ENCODE data around the gene GPR162. TPM values are rescaled to one million over a fixed set of nuclear protein-coding genes. Genes with fewer than 3 reads are reported as not detected.
A peak's percentile ranks its signal among the peaks of the same experiment; 100 is the strongest.

The GPR162 gene
- total and polyA plus RNA-seq, 3 experiments from 2014 or later, result 0.11 TPM; not detected in 2

GRCh38 chr12:6788972-6789924 is 32.4 kb upstream of the GPR162 start, which contains the start of gene CD4:
CD4 (plus strand) TSS chr12:6789528; CDS start chr12:6800139, 10,611 bp downstream.
- no peaks in the 10 kb centered on the region for H3K36me3 ChIP-seq (ENCODE audit: insufficient read depth, low read length)
- peak within 1 kb of the TSS; percentile 86 for H3K4me3 ChIP-seq (ENCODE audit: low read length)
- no peaks in the 10 kb centered on the region for H3K9me3 ChIP-seq (ENCODE audit: low read length)
- peak within 1 kb of the TSS in 1 of 7 donors; percentile 7 for H3K4me3 Mint-ChIP-seq
- H3K27me3 Mint-ChIP-seq, result peaks cover 3 to 5% of the 10 kb centered on the region in 2 donors
- peak within 1 kb of the TSS in 1 of 8 donors; percentile 38 for H3K27ac Mint-ChIP-seq
- CTCF ChIA-PET, result no interaction called here
- POLR2A ChIA-PET, result no interaction called here
- no peaks in the 10 kb centered on the region for H3K27me3 ChIP-seq (ENCODE audit: insufficient read depth, low read length, poor library complexity, severe bottlenecking)
- no peak for DNase-seq
- peaks cover 52% of the 10 kb centered on the region for H3K4me1 ChIP-seq (ENCODE audit: insufficient read depth, low read length)
- peaks cover 17 to 28% (median 21%) of the 10 kb centered on the region in 3 donors for H3K4me1 Mint-ChIP-seq
- H3K9me3 Mint-ChIP-seq, result no peaks in the 10 kb centered on the region
- H3K27ac ChIP-seq (ENCODE audit: low read depth, low read length), result no peak within 1 kb of the TSS
- H3K36me3 Mint-ChIP-seq, result no peaks in the 10 kb centered on the region

- DNase-seq, result no peak
- Mint-ChIP-seq H3K27me3 (peaks cover 3 to 13% of the 10 kb centered on the region in 2 donors), H3K4me1 (peaks cover 17 to 28% (median 21%) of the 10 kb centered on the region in 3 donors), H3K9me3 (no peaks in the 10 kb centered on the region), H3K36me3 (no peaks in the 10 kb centered on the region), H3K4me3 (no peak overlapping the region), H3K27ac (peak overlapping the region in 1 of 8 donors; percentile 71)
- Histone ChIP-seq H3K27ac (ENCODE audit: low read depth, low read length) (no peak overlapping the region), H3K4me1 (ENCODE audit: insufficient read depth, low read length) (peaks cover 38% of the 10 kb centered on the region), H3K36me3 (ENCODE audit: insufficient read depth, low read length) (peaks cover under 1% of the 10 kb centered on the region), H3K9me3 (ENCODE audit: low read length) (no peaks in the 10 kb centered on the region), H3K4me3 (ENCODE audit: low read length) (peak overlapping the region; percentile 86), H3K27me3 (ENCODE audit: insufficient read depth, low read length, poor library complexity, severe bottlenecking) (no peaks in the 10 kb centered on the region)
- ChIA-PET POLR2A (no interaction called here), CTCF (interaction anchor here (1.6 to 2.5 kb wide), 2 partner anchors 9 to 12 kb away, joined by 4 to 11 read pairs; no protein-coding TSS in a partner anchor)
Measured at GRCh38 chr12:6790496-6791150, 31.0 kb upstream of the GPR162 start.

GRCh38 chr12:6791931-6792520 is 29.6 kb upstream of the GPR162 start:
- Histone ChIP-seq H3K4me3 (ENCODE audit: low read length) (peak overlapping the region; percentile 42), H3K27ac (ENCODE audit: low read depth, low read length) (no peak overlapping the region), H3K4me1 (ENCODE audit: insufficient read depth, low read length) (peaks cover 25% of the 10 kb centered on the region), H3K9me3 (ENCODE audit: low read length) (no peaks in the 10 kb centered on the region), H3K36me3 (ENCODE audit: insufficient read depth, low read length) (peaks cover 3% of the 10 kb centered on the region), H3K27me3 (ENCODE audit: insufficient read depth, low read length, poor library complexity, severe bottlenecking) (no peaks in the 10 kb centered on the region)
- CTCF ChIA-PET, result interaction anchor here (1.0 to 2.5 kb wide), 5 partner anchors 10 to 38 kb away, joined by 4 to 11 read pairs (median 4); no protein-coding TSS in a partner anchor
- H3K9me3 Mint-ChIP-seq, result no peaks in the 10 kb centered on the region
- peak overlapping the region in 1 of 8 donors; percentile 85 for H3K27ac Mint-ChIP-seq
- peaks cover 11 to 19% (median 12%) of the 10 kb centered on the region in 3 donors for H3K4me1 Mint-ChIP-seq
- H3K36me3 Mint-ChIP-seq, result no peaks in the 10 kb centered on the region
- no peak for DNase-seq
- peaks cover 7 to 26% of the 10 kb centered on the region in 2 donors for H3K27me3 Mint-ChIP-seq
- no peak overlapping the region for H3K4me3 Mint-ChIP-seq
- POLR2A ChIA-PET, result interaction anchor here (1.4 kb wide), 1 partner anchor 39 kb away, joined by 3 read pairs; the partner anchor contains the start of gene MLF2

GRCh38 chr12:6792522-6793201 is 29.0 kb upstream of the GPR162 start:
- H3K4me3 Mint-ChIP-seq, result peak overlapping the region in 1 of 7 donors; percentile 68
- Histone ChIP-seq H3K27me3 (ENCODE audit: insufficient read depth, low read length, poor library complexity, severe bottlenecking) (no peaks in the 10 kb centered on the region), H3K36me3 (ENCODE audit: insufficient read depth, low read length) (peaks cover 3% of the 10 kb centered on the region), H3K4me3 (ENCODE audit: low read length) (peak overlapping the region; percentile 42), H3K9me3 (ENCODE audit: low read length) (no peaks in the 10 kb centered on the region), H3K4me1 (ENCODE audit: insufficient read depth, low read length) (peaks cover 19% of the 10 kb centered on the region), H3K27ac (ENCODE audit: low read depth, low read length) (no peak overlapping the region)
- peak overlapping the region in 1 of 8 donors; percentile 44 for H3K27ac Mint-ChIP-seq
- DNase-seq, result peak in 1 of 5 donors; percentile 63
- peaks cover 9 to 26% of the 10 kb centered on the region in 2 donors for H3K27me3 Mint-ChIP-seq
- no peaks in the 10 kb centered on the region for H3K36me3 Mint-ChIP-seq
- ChIA-PET POLR2A (interaction anchor here (0.6 to 1.4 kb wide), 2 partner anchors 40 to 120 kb away, joined by 3 to 6 read pairs; partner anchors contain the start of gene MLF2), CTCF (interaction anchor here (1.0 to 2.5 kb wide), 8 partner anchors 11 to 58 kb away, joined by 3 to 11 read pairs (median 4); no protein-coding TSS in a partner anchor)
- H3K9me3 Mint-ChIP-seq, result no peaks in the 10 kb centered on the region
- peaks cover 10 to 18% (median 11%) of the 10 kb centered on the region in 3 donors for H3K4me1 Mint-ChIP-seq

- no peaks in the 10 kb centered on the region for H3K36me3 Mint-ChIP-seq
- CTCF ChIA-PET, result no interaction called here
- POLR2A ChIA-PET, result interaction anchor here (0.6 to 0.7 kb wide), 2 partner anchors 30 to 407 kb away, joined by 5 to 8 read pairs; no protein-coding TSS in a partner anchor
Measured at GRCh38 chr12:6795088-6795487, 26.5 kb upstream of the GPR162 start.

GRCh38 chr12:6796576-6796975 is 25.0 kb upstream of the GPR162 start:
- DNase-seq, result no peak
- H3K4me3 Mint-ChIP-seq, result no peak overlapping the region
- Histone ChIP-seq H3K27me3 (ENCODE audit: insufficient read depth, low read length, poor library complexity, severe bottlenecking) (no peaks in the 10 kb centered on the region), H3K36me3 (ENCODE audit: insufficient read depth, low read length) (peaks cover 3% of the 10 kb centered on the region), H3K9me3 (ENCODE audit: low read length) (no peaks in the 10 kb centered on the region), H3K4me1 (ENCODE audit: insufficient read depth, low read length) (peaks cover 7% of the 10 kb centered on the region), H3K4me3 (ENCODE audit: low read length) (no peak overlapping the region), H3K27ac (ENCODE audit: low read depth, low read length) (no peak overlapping the region)
- peaks cover 19 to 26% of the 10 kb centered on the region in 2 donors for H3K27me3 Mint-ChIP-seq
- ChIA-PET POLR2A (no interaction called here), CTCF (interaction anchor here (1.3 kb wide), 1 partner anchor 38 kb away, joined by 4 read pairs; no protein-coding TSS in a partner anchor)
- no peaks in the 10 kb centered on the region for H3K36me3 Mint-ChIP-seq
- peaks cover 10 to 18% (median 11%) of the 10 kb centered on the region in 3 donors for H3K4me1 Mint-ChIP-seq
- no peaks in the 10 kb centered on the region for H3K9me3 Mint-ChIP-seq
- peak overlapping the region in 2 of 8 donors; percentile 17 to 33 for H3K27ac Mint-ChIP-seq

More at GRCh38 chr12:6795088-6795487, 26.5 kb upstream of the GPR162 start:
- Histone ChIP-seq H3K27me3 (ENCODE audit: insufficient read depth, low read length, poor library complexity, severe bottlenecking) (no peaks in the 10 kb centered on the region), H3K4me1 (ENCODE audit: insufficient read depth, low read length) (peaks cover 9% of the 10 kb centered on the region), H3K27ac (ENCODE audit: low read depth, low read length) (no peak overlapping the region), H3K4me3 (ENCODE audit: low read length) (no peak overlapping the region), H3K36me3 (ENCODE audit: insufficient read depth, low read length) (peaks cover 3% of the 10 kb centered on the region), H3K9me3 (ENCODE audit: low read length) (no peaks in the 10 kb centered on the region)
- peaks cover 18 to 26% of the 10 kb centered on the region in 2 donors for H3K27me3 Mint-ChIP-seq
- no peak overlapping the region for H3K27ac Mint-ChIP-seq
- DNase-seq, result no peak
- peaks cover 10 to 18% (median 11%) of the 10 kb centered on the region in 3 donors for H3K4me1 Mint-ChIP-seq
- no peaks in the 10 kb centered on the region for H3K9me3 Mint-ChIP-seq
- H3K4me3 Mint-ChIP-seq, result no peak overlapping the region

- ChIA-PET POLR2A (no interaction called here), CTCF (interaction anchor here (1.3 kb wide), 1 partner anchor 32 kb away, joined by 3 read pairs; no protein-coding TSS in a partner anchor)
- Histone ChIP-seq H3K9me3 (ENCODE audit: low read length) (no peaks in the 10 kb centered on the region), H3K27me3 (ENCODE audit: insufficient read depth, low read length, poor library complexity, severe bottlenecking) (no peaks in the 10 kb centered on the region), H3K36me3 (ENCODE audit: insufficient read depth, low read length) (peaks cover 3% of the 10 kb centered on the region), H3K4me3 (ENCODE audit: low read length) (no peak overlapping the region), H3K4me1 (ENCODE audit: insufficient read depth, low read length) (no peaks in the 10 kb centered on the region), H3K27ac (ENCODE audit: low read depth, low read length) (no peak overlapping the region)
- Mint-ChIP-seq H3K4me3 (no peak overlapping the region), H3K36me3 (no peaks in the 10 kb centered on the region), H3K4me1 (no peaks in the 10 kb centered on the region), H3K27me3 (peaks cover 18 to 23% of the 10 kb centered on the region in 2 donors), H3K27ac (no peak overlapping the region), H3K9me3 (no peaks in the 10 kb centered on the region)
- DNase-seq, result no peak
Measured at GRCh38 chr12:6799147-6799546, 22.5 kb upstream of the GPR162 start.
